H1 (cell line): ENCODE data around the gene NOLC1. TPM values are rescaled to one million over a fixed set of nuclear protein-coding genes. Genes with fewer than 3 reads are reported as not detected.

Experiments used
- ASH2L ChIP-seq: fragments of 200-600, 300-600 bp; sonication (generic); IDR thresholded peaks from one replicate; pipeline ENCODE4 v1.7.1; 2017; ENCODE audit warnings: low read length
- BACH1 ChIP-seq: IDR thresholded peaks from 2 replicates; pipeline ENCODE4 v1.6.1; 2012; ENCODE audit warnings: low read length, improper control_type of control experiment
- CBX8 ChIP-seq: fragments of 300-800, 300-1000 bp; sonication (generic); IDR thresholded peaks from 2 replicates; pipeline ENCODE4 v1.7.1; 2016; ENCODE audit warnings: low read depth, low read length, borderline replicate concordance
- CHD1 ChIP-seq: IDR thresholded peaks from 2 replicates; pipeline ENCODE4 v1.6.1; 2012; ENCODE audit warnings: low read depth, low read length, improper control_type of control experiment
- CHD2 ChIP-seq: IDR thresholded peaks from 2 replicates; pipeline ENCODE4 v1.6.1; 2012; ENCODE audit warnings: low read length, improper control_type of control experiment
- CREB1 ChIP-seq: IDR thresholded peaks from 2 replicates; pipeline ENCODE4 v1.6.1; 2012; ENCODE audit warnings: inconsistent platforms
- CTBP2 ChIP-seq: IDR thresholded peaks from 2 replicates; pipeline ENCODE4 v1.7.0; 2011; ENCODE audit warnings: borderline replicate concordance, mild to moderate bottlenecking, moderate library complexity, mixed read lengths, low read length; ENCODE audit not compliant: insufficient read depth, insufficient read length
- HDAC2 ChIP-seq, 2 experiments: fragments of 300-600 bp in 1 of 2; sonication (generic) in 1 of 2; IDR thresholded peaks; 2 replicates each; pipeline ENCODE4 v1.6.1; 2011 to 2012; ENCODE audit warnings: low read depth in 2 of 2, low read length in 2 of 2, mild to moderate bottlenecking in 2 of 2, moderate library complexity in 2 of 2, borderline replicate concordance in 1 of 2, inconsistent platforms in 1 of 2
- KDM4A ChIP-seq: IDR thresholded peaks from one replicate; pipeline ENCODE4 v1.7.1; 2012; ENCODE audit warnings: low read depth, mild to moderate bottlenecking, moderate library complexity, low read length, inconsistent platforms; ENCODE audit not compliant: severe bottlenecking
- PHF8 ChIP-seq: fragments of 200-600 bp; sonication (generic); conservative IDR thresholded peaks from 2 replicates; pipeline ENCODE4 v1.7.1; 2012; ENCODE audit warnings: low read depth, mild to moderate bottlenecking, inconsistent platforms, low read length, moderate library complexity
- POLR2A ChIP-seq, 2 experiments: IDR thresholded peaks; 1 replicate in 1 of 2; 2 replicates in 1 of 2; pipeline ENCODE4 v1.6.1; 2011; ENCODE audit warnings: low read depth in 2 of 2, low read length in 2 of 2, mild to moderate bottlenecking in 2 of 2; ENCODE audit errors: control extremely low read depth in 1 of 2
- POLR2AphosphoS5 ChIP-seq: IDR thresholded peaks from 2 replicates; pipeline ENCODE4 v1.6.1; 2011; ENCODE audit warnings: low read depth, low read length
- RAD21 ChIP-seq, 2 experiments: IDR thresholded peaks in 1 of 2; conservative IDR thresholded peaks in 1 of 2; 2 replicates each; pipeline ENCODE4 v1.6.1; 2011; ENCODE audit warnings: low read depth in 2 of 2, low read length in 2 of 2, improper control_type of control experiment in 1 of 2, inconsistent platforms in 1 of 2, mild to moderate bottlenecking in 1 of 2, moderate library complexity in 1 of 2
- TBP ChIP-seq: IDR thresholded peaks from 2 replicates; pipeline ENCODE4 v1.6.1; 2011; ENCODE audit warnings: low read depth, low read length, improper control_type of control experiment
- polyA plus RNA-seq, 7 experiments: library from polyadenylated mRNA; depleted of rRNA in 3 of 7; stranded (reverse) in 5 of 7; unstranded in 2 of 7; fragments of >200 nt in 5 of 7; fragments of 200-250 nt in 2 of 7; gene quantifications; 1 replicate in 5 of 7; 2 replicates in 1 of 7; 4 replicates in 1 of 7; pipeline versions ENCODE4 v1.2.1 to v1.2.3, GENCODE V29; 2011 to 2013; ENCODE audit warnings: missing spikeins in 2 of 7, mixed read lengths in 2 of 7
- total RNA-seq: library from RNA; stranded (reverse); fragmentation: NEBNext Ultra II Directional; extraction: Animal tissue kit (Norgen Biotek cat#: 25700); gene quantifications from 2 replicates; pipeline ENCODE4 v1.2.1, GENCODE V29; 2021
- TF ChIP-seq, protein P1 (sequence below): IDR thresholded peaks from 2 replicates; pipeline ENCODE4 v1.6.1; 2012; ENCODE audit warnings: inconsistent platforms

The NOLC1 gene
- total and polyA plus RNA-seq, 2 of the 8 experiments (the other 6 are each of a cell fraction or from before 2014, with no cell fraction given), result 86.3 to 191 TPM

DNA sequence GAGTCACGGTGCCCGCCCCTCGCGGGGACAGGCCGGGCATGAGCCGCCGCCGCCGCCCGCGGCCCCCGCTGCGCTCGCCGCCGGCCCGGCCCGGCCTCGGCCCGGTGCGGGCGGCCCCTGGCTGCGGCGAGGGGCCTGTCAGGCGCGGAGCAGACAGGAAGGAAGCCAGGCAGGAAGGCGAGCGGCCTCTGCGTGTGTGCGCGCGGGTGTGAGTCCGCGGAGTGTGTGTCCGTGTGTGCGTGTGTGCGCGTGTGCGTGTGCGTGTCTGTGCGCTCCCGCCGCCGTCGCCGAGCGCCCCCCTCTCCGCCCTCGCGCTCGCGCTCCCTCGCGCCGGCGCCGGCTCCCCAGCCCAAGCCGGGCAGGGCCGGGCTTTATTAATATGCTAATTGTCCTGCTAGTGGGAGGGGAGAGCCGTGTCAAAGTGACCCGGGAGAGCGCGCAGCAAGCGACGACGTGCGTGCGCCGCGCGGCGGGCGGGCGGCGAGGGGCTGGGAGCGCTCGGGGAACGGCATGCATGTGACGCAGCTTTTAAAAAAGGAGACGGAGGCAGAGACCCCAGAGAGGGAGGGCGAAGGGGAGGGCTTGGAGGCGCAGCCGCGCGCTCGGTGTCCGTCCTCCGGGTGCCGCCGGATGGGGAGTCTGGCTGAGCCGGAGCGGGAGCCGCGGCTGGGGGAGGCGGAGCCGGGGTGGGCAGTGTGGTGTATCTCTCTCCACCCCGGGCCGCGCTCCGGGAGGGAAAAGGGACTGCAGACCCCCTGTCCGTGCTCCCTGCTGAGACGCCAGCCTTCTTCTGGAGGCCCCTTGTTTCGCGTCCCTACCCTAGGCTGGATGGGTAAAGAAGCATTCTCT is 31.8 kb upstream of the NOLC1 start, which contains the start of gene LDB1 (continued):
- peak; percentile 57 for TF ChIP-seq ASH2L
- TF ChIP-seq CBX8, result no peak
- no peak for TF ChIP-seq RAD21 (IDR thresholded peaks at IDR 0.05 in 1 of 2, conservative IDR thresholded peaks at IDR 0.05 in 1 of 2; ENCODE audit: low read depth in 2 of 2, low read length in 2 of 2)
- peak; percentile 40 for TF ChIP-seq POLR2AphosphoS5
- TF ChIP-seq, protein P1, sequence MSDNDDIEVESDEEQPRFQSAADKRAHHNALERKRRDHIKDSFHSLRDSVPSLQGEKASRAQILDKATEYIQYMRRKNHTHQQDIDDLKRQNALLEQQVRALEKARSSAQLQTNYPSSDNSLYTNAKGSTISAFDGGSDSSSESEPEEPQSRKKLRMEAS, result 0 out of 2 replicates have a peak, but pooled peaks have one; percentile 41
- TF ChIP-seq HDAC2 (IDR thresholded peaks at IDR 0.05; ENCODE audit: borderline replicate concordance in 1 of 2, low read depth in 2 of 2, low read length in 2 of 2), result 0 out of 4 replicates have a peak, but pooled peaks of 1 of the 2 experiments have one; percentile 85
- TF ChIP-seq POLR2A (IDR thresholded peaks at IDR 0.05; ENCODE audit: control extremely low read depth in 1 of 2, low read depth in 2 of 2, low read length in 2 of 2), result peak in 1 of 2 experiments; percentile 84; a peak in 2 of 3 replicates
- peak; percentile 83 for TF ChIP-seq CREB1
- peak; percentile 70 for TF ChIP-seq BACH1
- no peak for TF ChIP-seq CHD1
- TF ChIP-seq CTBP2, result no peak
- TF ChIP-seq TBP, result no peak
- TF ChIP-seq KDM4A, result peak; percentile 77
- 0 out of 2 replicates have a peak, but pooled peaks have one; percentile 64 for TF ChIP-seq PHF8
- no peak for TF ChIP-seq CHD2
